Fibroblast of skin of right biceps (primary cell): ENCODE results near the gene MYL11.
"Not testable (repeated sequence)": the region's sequence is repeated elsewhere in the genome, so short reads cannot be mapped to it uniquely, and the experiment has no call there.

ENCODE experiments used
- DNase-seq: peaks from one replicate; pipeline ENCODE4 v3.0.0-alpha.2; 2013

The MYL11 gene

GRCh38 chr16:30371248-30371816, 3.3 kb upstream of the MYL11 start:
- no peak for DNase-seq

- DNase-seq: no peak
Measured at GRCh38 chr16:30372038-30372712, 2.4 kb upstream of the MYL11 start.

- no peak for DNase-seq
Measured at GRCh38 chr16:30372725-30373124, 1.9 kb upstream of the MYL11 start.

- DNase-seq: no peak
Measured at GRCh38 chr16:30375864-30376263, 1.3 kb downstream of the MYL11 start.

- no peak for DNase-seq
Measured at GRCh38 chr16:30376461-30376902, 1.9 kb downstream of the MYL11 start.

- no peak for DNase-seq
Measured at GRCh38 chr16:30377050-30377811, 2.6 kb downstream of the MYL11 start.

- DNase-seq: peak; percentile 92
Measured at GRCh38 chr16:30377812-30378235, 3.2 kb downstream of the MYL11 start.

- peak; percentile 98 for DNase-seq
Measured at GRCh38 chr16:30378236-30379157, 3.9 kb downstream of the MYL11 start.

- no peak for DNase-seq
Measured at GRCh38 chr16:30379158-30379783, 4.7 kb downstream of the MYL11 start.

GRCh38 chr16:30380072-30380802, 5.6 kb downstream of the MYL11 start:
- DNase-seq: no peak

- no peak for DNase-seq
Measured at GRCh38 chr16:30380803-30381208, 6.2 kb downstream of the MYL11 start.

- no peak for DNase-seq
Measured at GRCh38 chr16:30381291-30382041, 6.9 kb downstream of the MYL11 start.

GRCh38 chr16:30382111-30382881, 7.7 kb downstream of the MYL11 start, which contains the start of gene SEPTIN1:
Gene SEPTIN1 (minus strand): TSS chr16:30382561. CDS start chr16:30382542, 19 bp downstream.
- no peak for DNase-seq

- DNase-seq: no peak
Measured at GRCh38 chr16:30383521-30383920, 8.9 kb downstream of the MYL11 start.

GRCh38 chr16:30394592-30395154, 20.1 kb downstream of the MYL11 start:
- DNase-seq: peak; percentile 32

- DNase-seq: peak; percentile 85
Measured at GRCh38 chr16:30395155-30395991, 20.8 kb downstream of the MYL11 start, which contains the start of gene ZNF48. Gene ZNF48 (plus strand): TSS chr16:30395420. CDS start chr16:30395795, 375 bp downstream.

- peak; percentile 20 for DNase-seq
Measured at GRCh38 chr16:30395992-30396585, 21.5 kb downstream of the MYL11 start.

GRCh38 chr16:30396627-30397026, 22.0 kb downstream of the MYL11 start:
- DNase-seq: not testable (repeated sequence)
